IMR-90 (cell line): ENCODE data around the gene VAT1L. TPM values are rescaled to one million over a fixed set of nuclear protein-coding genes. Genes with fewer than 3 reads are reported as not detected.

ENCODE experiments used
- BHLHE40 ChIP-seq: fragments of 150-350 bp; IDR thresholded peaks from 2 replicates; pipeline ENCODE4 v1.6.1; 2016; ENCODE audit warnings: mild to moderate bottlenecking, low read depth, low read length
- CEBPB ChIP-seq: IDR thresholded peaks from 2 replicates; pipeline ENCODE4 v1.6.1; 2012; ENCODE audit warnings: low read depth, low read length, improper control_type of control experiment
- CTCF ChIP-seq: conservative IDR thresholded peaks from 2 replicates; pipeline ENCODE4 v1.5.1; 2012; ENCODE audit warnings: mild to moderate bottlenecking, low read depth, low read length, improper control_type of control experiment
- ELK1 ChIP-seq: fragments of 150-350 bp; IDR thresholded peaks from 2 replicates; pipeline ENCODE4 v1.6.1; 2016; ENCODE audit warnings: low read depth, mild to moderate bottlenecking, low read length, moderate library complexity, borderline replicate concordance
- POLR2A ChIP-seq: IDR thresholded peaks from 2 replicates; pipeline ENCODE4 v1.6.1; 2012; ENCODE audit warnings: mild to moderate bottlenecking, low read depth, low read length
- RCOR1 ChIP-seq: IDR thresholded peaks from 2 replicates; pipeline ENCODE4 v1.6.1; 2012; ENCODE audit warnings: mild to moderate bottlenecking, low read length, improper control_type of control experiment; ENCODE audit not compliant: insufficient replicate concordance
- polyA plus RNA-seq, 3 experiments: library from polyadenylated mRNA; depleted of rRNA; stranded (reverse); fragments of >200 nt; gene quantifications; 2 replicates each; pipeline ENCODE4 v1.2.3, GENCODE V29; 2012; ENCODE audit warnings: low replicate concordance in 1 of 3
- total RNA-seq: library from RNA; depleted of rRNA; stranded (reverse); fragments of >200 nt; gene quantifications from 2 replicates; pipeline ENCODE4 v1.2.3, GENCODE V29; 2012

VAT1L gene
- total and polyA plus RNA-seq, 2 of the 4 experiments (the other 2 are of a cell fraction): 15.4 to 18.5 TPM

- TF ChIP-seq CTCF (no peak), BHLHE40 (no peak), POLR2A (no peak), CEBPB (no peak), RCOR1 (peak; percentile 84), ELK1 (no peak)
Measured at GRCh38 chr16:77788181-77789084, at the start of gene VAT1L (continued).
